Measurements from ENCODE around the gene TARBP1.
A peak's percentile ranks its signal among the peaks of the same experiment; 100 is the strongest.

TARBP1 gene

GRCh38 chr1:234502785-234503184, 23.8 kb upstream of the TARBP1 start:
- TF ChIP-seq, protein P1, sequence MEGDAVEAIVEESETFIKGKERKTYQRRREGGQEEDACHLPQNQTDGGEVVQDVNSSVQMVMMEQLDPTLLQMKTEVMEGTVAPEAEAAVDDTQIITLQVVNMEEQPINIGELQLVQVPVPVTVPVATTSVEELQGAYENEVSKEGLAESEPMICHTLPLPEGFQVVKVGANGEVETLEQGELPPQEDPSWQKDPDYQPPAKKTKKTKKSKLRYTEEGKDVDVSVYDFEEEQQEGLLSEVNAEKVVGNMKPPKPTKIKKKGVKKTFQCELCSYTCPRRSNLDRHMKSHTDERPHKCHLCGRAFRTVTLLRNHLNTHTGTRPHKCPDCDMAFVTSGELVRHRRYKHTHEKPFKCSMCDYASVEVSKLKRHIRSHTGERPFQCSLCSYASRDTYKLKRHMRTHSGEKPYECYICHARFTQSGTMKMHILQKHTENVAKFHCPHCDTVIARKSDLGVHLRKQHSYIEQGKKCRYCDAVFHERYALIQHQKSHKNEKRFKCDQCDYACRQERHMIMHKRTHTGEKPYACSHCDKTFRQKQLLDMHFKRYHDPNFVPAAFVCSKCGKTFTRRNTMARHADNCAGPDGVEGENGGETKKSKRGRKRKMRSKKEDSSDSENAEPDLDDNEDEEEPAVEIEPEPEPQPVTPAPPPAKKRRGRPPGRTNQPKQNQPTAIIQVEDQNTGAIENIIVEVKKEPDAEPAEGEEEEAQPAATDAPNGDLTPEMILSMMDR (IDR thresholded peaks at IDR 0.05; ENCODE audit: unreplicated experiment in 3 of 3), result no peak
- H3K4me1 Mint-ChIP-seq, result peaks cover 70% of the 10 kb centered on the region
- H3K27ac Mint-ChIP-seq, result peak overlapping the region in 2 of 3 experiments; percentile 80 to 92
- H3K27me3 Mint-ChIP-seq (ENCODE audit: low read depth), result no peaks in the 10 kb centered on the region
- no peak overlapping the region for H3K4me3 Mint-ChIP-seq
- H3K9me3 Mint-ChIP-seq, result no peaks in the 10 kb centered on the region
- H3K36me3 Mint-ChIP-seq (ENCODE audit: low read depth), result no peaks in the 10 kb centered on the region

DNA sequence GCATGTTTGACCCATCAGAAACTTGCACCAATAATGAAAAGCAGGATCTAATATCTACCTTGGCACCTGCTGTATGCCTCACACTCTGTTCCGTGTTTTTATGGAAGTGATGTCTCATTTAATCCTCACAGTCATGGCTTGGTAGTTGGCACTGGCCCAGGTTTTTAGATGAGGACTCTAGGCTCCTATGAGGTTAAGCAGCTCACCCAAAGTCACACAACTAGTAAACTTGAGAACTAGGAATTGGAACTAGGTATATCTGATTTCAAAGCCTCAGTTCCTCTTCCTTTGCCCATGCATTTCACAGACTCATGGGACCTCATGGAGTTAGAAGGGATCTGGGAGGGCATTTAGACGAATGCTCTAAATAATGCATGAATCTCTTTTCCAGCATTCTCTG, 21.3 kb upstream of the TARBP1 start:
- TF ChIP-seq, protein P1 (IDR thresholded peaks at IDR 0.05; ENCODE audit: unreplicated experiment in 3 of 3), result no peak
- H3K27ac Mint-ChIP-seq, result peak overlapping the region; percentile 88 to 96 (median 94)
- no peaks in the 10 kb centered on the region for H3K36me3 Mint-ChIP-seq (ENCODE audit: low read depth)
- peak overlapping the region in 1 of 3 experiments; percentile 49 for H3K4me3 Mint-ChIP-seq
- H3K27me3 Mint-ChIP-seq (ENCODE audit: low read depth), result no peaks in the 10 kb centered on the region
- H3K9me3 Mint-ChIP-seq, result no peaks in the 10 kb centered on the region
- peaks cover 72% of the 10 kb centered on the region for H3K4me1 Mint-ChIP-seq

- no peaks in the 10 kb centered on the region for H3K36me3 Mint-ChIP-seq (ENCODE audit: low read depth)
- no peaks in the 10 kb centered on the region for H3K27me3 Mint-ChIP-seq (ENCODE audit: low read depth)
- TF ChIP-seq, protein P1 (IDR thresholded peaks at IDR 0.05; ENCODE audit: unreplicated experiment in 3 of 3), result no peak
- H3K9me3 Mint-ChIP-seq, result no peaks in the 10 kb centered on the region
- peaks cover 72% of the 10 kb centered on the region for H3K4me1 Mint-ChIP-seq
- peak overlapping the region; percentile 88 to 96 (median 94) for H3K27ac Mint-ChIP-seq
- peak overlapping the region in 1 of 3 experiments; percentile 29 for H3K4me3 Mint-ChIP-seq
Observed at GRCh38 chr1:234499943-234500245, 20.9 kb upstream of the TARBP1 start.

GRCh38 chr1:234499119-234499942, 20.4 kb upstream of the TARBP1 start:
- Mint-ChIP-seq H3K4me3 (peak overlapping the region in 2 of 3 experiments; percentile 3 to 13), H3K4me1 (peaks cover 67% of the 10 kb centered on the region), H3K9me3 (no peaks in the 10 kb centered on the region), H3K27ac (peak overlapping the region; percentile 88 to 96 (median 94)), H3K36me3 (ENCODE audit: low read depth) (no peaks in the 10 kb centered on the region), H3K27me3 (ENCODE audit: low read depth) (no peaks in the 10 kb centered on the region)
- TF ChIP-seq, protein P1 (IDR thresholded peaks at IDR 0.05; ENCODE audit: unreplicated experiment in 3 of 3), result peak; percentile 92 to 98 (median 94)

- H3K4me1 Mint-ChIP-seq, result peaks cover 59% of the 10 kb centered on the region
- no peak overlapping the region for H3K4me3 Mint-ChIP-seq
- no peaks in the 10 kb centered on the region for H3K27me3 Mint-ChIP-seq (ENCODE audit: low read depth)
- no peaks in the 10 kb centered on the region for H3K36me3 Mint-ChIP-seq (ENCODE audit: low read depth)
- TF ChIP-seq, protein P1 (IDR thresholded peaks at IDR 0.05; ENCODE audit: unreplicated experiment in 3 of 3), result no peak
- peak overlapping the region; percentile 88 to 96 (median 94) for H3K27ac Mint-ChIP-seq
- H3K9me3 Mint-ChIP-seq, result no peaks in the 10 kb centered on the region
Observed at GRCh38 chr1:234498448-234499118, 19.6 kb upstream of the TARBP1 start.

All from nephron (organoid).